ENCODE results near the gene GTF2IRD1.

DNA sequence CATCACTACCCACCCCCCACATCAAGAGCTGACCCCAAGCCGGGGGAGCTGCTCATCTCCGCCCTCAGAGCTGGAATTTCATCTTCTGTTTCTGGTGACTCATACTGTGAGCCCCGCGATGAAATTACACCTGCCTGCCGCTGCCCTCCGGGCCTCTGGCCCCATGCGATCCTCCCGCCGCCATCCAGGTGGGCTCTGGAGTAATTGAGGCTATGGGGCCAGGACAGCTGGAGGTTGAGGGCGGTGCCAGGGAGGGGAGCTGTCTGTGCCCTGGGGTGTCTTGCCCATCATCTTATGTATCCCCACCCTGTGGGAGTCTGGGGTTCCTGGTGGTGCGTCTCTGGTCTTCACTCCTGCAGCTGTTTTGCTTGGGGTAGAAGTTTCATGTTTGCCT, 9.0 kb downstream of the GTF2IRD1 start:
- TF ChIP-seq, protein P1, sequence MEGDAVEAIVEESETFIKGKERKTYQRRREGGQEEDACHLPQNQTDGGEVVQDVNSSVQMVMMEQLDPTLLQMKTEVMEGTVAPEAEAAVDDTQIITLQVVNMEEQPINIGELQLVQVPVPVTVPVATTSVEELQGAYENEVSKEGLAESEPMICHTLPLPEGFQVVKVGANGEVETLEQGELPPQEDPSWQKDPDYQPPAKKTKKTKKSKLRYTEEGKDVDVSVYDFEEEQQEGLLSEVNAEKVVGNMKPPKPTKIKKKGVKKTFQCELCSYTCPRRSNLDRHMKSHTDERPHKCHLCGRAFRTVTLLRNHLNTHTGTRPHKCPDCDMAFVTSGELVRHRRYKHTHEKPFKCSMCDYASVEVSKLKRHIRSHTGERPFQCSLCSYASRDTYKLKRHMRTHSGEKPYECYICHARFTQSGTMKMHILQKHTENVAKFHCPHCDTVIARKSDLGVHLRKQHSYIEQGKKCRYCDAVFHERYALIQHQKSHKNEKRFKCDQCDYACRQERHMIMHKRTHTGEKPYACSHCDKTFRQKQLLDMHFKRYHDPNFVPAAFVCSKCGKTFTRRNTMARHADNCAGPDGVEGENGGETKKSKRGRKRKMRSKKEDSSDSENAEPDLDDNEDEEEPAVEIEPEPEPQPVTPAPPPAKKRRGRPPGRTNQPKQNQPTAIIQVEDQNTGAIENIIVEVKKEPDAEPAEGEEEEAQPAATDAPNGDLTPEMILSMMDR (conservative IDR thresholded peaks at IDR 0.05; ENCODE audit: low read depth, low read length): no peak
- TF ChIP-seq EZH2 (IDR thresholded peaks at IDR 0.05; ENCODE audit: low read length, unreplicated experiment) (no peak), EZH2phosphoT487 (IDR thresholded peaks at IDR 0.05; ENCODE audit: borderline replicate concordance, low read length) (no peak)

All from PC-3 (cell line).